ENCODE results near the gene MAPK8IP3.

Gene MAPK8IP3

DNA sequence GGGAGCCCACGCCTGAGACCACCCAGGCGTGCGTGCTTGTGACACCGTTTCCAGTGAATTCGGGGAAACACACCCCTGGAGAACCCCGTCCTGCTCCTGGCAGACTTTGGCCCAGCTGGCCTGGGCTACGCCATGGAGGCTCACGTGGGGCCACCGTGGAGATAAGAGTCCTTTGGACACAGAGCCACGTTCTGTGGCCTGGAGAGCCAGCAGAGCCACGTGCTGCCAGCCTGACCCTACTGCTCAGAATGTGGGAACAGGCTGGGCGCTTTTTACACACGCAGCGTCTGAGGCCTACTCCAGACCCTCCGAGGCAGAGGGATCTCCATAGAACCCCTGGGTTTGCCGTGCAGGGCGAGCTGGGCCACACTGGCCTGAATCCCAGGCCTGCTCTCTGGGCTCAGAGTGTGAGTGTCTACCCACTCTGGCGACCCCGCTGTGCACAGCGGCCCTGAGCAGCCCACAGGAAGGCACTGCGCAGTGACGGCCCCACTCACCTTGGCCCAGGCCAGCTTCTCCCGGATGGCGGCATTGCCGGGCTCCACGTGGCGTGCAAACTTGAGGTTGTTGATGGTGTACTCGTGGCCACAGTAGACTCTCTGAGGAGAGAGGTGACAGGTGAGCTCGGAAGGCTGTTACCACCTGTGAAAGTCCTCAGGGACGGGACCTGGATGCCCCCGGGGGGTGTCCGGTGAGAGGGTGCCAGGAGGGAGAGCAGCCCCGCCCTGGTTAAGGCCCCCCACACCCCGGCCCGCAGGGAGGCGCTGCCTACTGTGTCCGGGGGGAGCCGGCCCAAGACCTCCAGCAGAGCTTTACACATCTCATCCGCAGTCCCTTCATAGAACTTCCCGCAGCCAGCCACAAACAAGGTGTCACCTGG lies 110.6 kb downstream of the MAPK8IP3 start:
- no peak for DNase-seq

DNA sequence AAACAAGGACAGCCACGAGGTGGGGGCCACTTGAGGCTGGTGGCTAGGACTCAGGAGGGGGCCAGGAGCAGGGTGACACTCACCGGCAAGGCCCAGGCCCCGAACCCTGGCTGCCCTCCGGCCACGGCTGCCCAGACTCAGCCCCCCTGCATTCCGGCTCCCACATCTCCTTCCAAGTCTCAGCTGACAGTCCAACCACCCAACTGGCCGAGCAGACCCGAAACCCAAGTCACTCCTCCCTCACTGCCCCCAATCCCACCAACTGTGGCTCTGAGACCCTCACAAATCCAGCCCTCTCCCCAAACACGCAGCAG lies 111.2 kb downstream of the MAPK8IP3 start:
- DNase-seq: no peak

DNA sequence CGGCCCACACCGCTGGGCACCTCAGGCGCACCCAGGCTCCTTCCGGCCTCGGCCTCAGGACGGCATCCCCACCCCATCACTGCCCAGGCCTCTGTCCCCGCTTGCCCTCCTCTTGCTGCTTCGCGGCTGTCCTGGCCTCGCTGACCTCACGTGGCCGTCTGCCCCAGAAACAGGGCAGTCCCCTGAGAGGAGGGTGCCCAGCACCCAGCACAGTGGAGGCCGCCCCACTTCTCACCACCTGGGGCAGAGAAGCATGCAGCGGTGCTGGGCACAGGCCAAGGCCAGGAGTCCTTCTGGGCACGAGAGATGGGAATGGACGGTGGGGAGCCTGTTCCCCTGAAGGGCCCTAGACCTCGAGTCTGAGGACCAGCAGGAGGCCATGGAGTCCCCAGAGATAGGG lies 111.7 kb downstream of the MAPK8IP3 start:
- no peak for DNase-seq

DNA sequence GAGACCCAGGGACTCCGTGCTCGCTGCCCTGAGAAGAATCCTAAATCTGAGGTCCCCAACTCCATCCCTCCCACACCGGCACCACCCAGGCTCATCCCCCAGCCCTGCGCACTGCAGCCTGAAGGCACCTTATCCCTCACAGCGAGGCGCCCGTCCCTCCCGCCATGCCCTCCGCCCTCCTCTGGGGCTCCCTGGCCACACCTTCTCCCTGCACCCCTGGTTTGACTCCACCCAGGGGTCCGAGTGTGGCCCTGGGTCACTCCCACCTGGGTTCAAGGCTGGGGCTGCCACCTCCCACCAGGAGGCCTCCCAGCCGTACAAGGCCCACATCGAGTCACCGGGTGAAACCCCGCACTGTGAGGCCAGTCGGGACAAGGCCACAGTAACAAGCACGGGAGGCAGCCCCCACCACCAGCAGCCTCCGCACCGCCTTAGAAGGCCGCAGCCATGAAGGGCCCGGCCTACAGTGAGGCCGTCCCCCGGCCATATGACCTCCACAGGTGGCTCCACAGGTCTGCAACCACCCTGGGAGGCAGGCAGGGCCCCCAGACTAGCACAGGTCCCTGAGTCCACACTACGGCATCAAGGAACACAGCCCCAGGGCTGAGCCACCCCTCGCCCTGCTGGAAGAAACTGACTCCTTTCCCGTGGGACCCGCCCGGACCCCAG lies 112.3 kb downstream of the MAPK8IP3 start:
- no peak for DNase-seq

DNA sequence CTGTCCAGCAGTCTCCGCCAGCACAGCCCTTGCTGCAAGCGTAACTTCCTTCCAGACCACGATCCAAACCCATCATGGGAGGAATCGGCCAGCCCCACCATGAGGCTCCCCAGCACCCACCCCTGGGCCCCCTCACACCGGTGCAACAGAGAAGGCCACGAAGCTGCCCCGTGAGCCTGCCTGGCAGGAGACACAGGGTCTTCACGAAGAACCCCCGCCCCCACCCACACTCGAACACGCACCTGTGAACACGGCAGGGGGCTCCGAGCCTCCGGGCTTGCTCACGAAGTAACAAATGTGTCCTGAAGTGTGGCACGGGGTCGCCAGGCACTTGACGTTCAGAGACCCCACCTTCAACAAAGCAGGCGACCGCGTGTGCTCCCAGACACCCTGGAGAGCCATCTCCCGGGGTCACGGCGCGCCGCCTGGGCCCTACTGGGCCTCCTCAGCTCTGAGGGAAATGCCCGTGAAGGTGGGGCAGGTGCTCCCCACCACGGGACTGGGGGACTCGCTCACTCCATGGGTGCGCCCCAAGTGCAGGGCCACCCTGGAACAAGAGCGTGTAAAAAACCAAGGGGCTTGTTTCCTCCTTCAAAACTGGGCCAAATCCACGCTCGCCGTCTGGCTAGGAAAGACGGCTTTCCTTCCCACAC lies 113.0 kb downstream of the MAPK8IP3 start:
- DNase-seq: no peak

DNA sequence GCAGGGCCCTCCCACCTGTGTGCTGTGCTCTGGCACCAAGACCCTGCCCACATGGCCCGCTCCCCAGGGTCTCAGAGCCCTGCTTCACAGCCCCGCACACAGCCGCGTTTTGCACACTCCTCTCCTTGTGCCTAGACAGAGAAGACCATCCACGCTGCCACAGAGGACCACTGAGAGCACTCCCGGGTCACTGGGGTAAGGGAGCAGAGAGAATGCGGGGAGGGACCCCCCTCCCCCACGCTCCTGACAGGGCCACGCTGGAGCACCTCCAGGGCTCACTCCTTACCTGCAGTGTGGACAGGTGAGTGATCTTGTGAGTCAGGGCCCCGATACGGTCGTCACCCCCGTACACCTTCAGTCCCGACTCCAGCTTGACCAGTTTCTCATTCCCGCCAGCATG lies 113.6 kb downstream of the MAPK8IP3 start:
- DNase-seq: no peak

All from activated CD4-positive, alpha-beta T cell treated with anti-CD3 and anti-CD28 coated beads for 4 hours (primary cell).